ENCODE results near the gene RNPS1. TPM values are rescaled to one million over a fixed set of nuclear protein-coding genes. Genes with fewer than 3 reads are reported as not detected.
A peak's percentile ranks its signal among the peaks of the same experiment; 100 is the strongest.

The RNPS1 gene
- total RNA-seq, 3 donors from 2014 or later (not counting 1 experiment from before 2014, with no cell fraction given), result 269 to 284 (median 273) TPM

DNA sequence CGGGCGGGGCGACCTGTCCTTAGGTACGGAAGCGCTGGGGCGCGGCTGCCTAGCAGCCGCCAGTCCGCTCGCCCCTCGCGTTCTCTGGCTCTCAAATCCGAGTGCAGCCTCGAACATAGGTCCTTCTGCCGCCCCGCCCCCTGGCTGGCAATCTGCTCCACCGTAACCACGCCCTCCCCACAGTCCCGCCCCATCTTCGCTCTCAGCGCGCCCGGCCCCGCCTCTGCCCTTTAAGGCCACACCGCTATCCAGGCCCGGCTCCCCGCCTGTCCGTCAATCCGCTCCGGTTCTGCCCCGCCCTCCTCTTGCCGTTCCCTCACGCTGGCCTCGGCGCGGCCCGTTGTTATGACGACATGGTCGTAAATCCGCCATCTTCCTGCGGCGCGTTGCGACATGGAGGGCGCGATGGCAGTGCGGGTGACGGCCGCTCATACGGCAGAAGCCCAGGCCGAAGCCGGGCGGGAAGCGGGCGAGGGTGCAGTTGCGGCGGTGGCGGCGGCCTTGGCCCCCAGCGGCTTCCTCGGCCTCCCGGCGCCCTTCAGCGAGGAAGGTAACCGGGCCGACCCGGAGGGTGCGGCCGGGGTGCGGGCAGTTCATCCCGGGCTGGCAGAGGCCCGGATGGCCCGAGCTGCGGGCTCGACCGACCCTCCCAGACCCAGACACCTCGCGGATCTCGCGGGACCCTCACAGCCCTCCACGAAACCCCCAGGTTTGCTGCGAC, 44.5 kb downstream of the RNPS1 start, which contains the start of gene E4F1:
TSS of gene E4F1 (plus strand) at position 371 of the 721 bp plus-strand sequence. CDS start at position 394, 23 bp downstream.
- H3K27ac Mint-ChIP-seq, result peak within 1 kb of the TSS; percentile 63 to 88
- peak within 1 kb of the TSS; percentile 82 for H3K27ac ChIP-seq (ENCODE audit: low read length)
- TF ChIP-seq, protein P1, sequence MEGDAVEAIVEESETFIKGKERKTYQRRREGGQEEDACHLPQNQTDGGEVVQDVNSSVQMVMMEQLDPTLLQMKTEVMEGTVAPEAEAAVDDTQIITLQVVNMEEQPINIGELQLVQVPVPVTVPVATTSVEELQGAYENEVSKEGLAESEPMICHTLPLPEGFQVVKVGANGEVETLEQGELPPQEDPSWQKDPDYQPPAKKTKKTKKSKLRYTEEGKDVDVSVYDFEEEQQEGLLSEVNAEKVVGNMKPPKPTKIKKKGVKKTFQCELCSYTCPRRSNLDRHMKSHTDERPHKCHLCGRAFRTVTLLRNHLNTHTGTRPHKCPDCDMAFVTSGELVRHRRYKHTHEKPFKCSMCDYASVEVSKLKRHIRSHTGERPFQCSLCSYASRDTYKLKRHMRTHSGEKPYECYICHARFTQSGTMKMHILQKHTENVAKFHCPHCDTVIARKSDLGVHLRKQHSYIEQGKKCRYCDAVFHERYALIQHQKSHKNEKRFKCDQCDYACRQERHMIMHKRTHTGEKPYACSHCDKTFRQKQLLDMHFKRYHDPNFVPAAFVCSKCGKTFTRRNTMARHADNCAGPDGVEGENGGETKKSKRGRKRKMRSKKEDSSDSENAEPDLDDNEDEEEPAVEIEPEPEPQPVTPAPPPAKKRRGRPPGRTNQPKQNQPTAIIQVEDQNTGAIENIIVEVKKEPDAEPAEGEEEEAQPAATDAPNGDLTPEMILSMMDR (IDR thresholded peaks at IDR 0.05), result no peak
- no peaks in the 10 kb centered on the region for H3K27me3 ChIP-seq (ENCODE audit: control insufficient read depth, insufficient read depth, low read length)
- H3K9me3 Mint-ChIP-seq, result no peaks in the 10 kb centered on the region
- DNase-seq (peak; percentile 96 to 99), ATAC-seq (peak; percentile 97 to 100 (median 97))
- peaks cover 7% of the 10 kb centered on the region for H3K36me3 ChIP-seq (ENCODE audit: control insufficient read depth, insufficient read depth, low read length)
- no peaks in the 10 kb centered on the region for H3K36me3 Mint-ChIP-seq
- WGBS (ENCODE audit: insufficient coverage), result under 1% methylated on average over 82 of the region's 82 CpGs
- peaks cover 22% of the 10 kb centered on the region for H3K4me1 ChIP-seq (ENCODE audit: control insufficient read depth, insufficient read depth, low read length)
- peak within 1 kb of the TSS; percentile 97 for H3K4me3 ChIP-seq (ENCODE audit: low read length)
- H3K27me3 Mint-ChIP-seq (ENCODE audit: low read depth in 2 of 2), result no peaks in the 10 kb centered on the region
- H3K9me3 ChIP-seq (ENCODE audit: control insufficient read depth, insufficient read depth, low read length), result no peaks in the 10 kb centered on the region
- H3K4me3 Mint-ChIP-seq, result peak within 1 kb of the TSS; percentile 87
- intact Hi-C loops (cut with micrococcal nuclease), result loop anchor here (1.0 to 5.0 kb wide), 2 partner anchors 28 to 44 kb away; partner anchors contain the start of genes ECI1 and RNPS1
- H3K4me1 Mint-ChIP-seq, result peaks cover 0 to 24% of the 10 kb centered on the region in 2 donors

DNA sequence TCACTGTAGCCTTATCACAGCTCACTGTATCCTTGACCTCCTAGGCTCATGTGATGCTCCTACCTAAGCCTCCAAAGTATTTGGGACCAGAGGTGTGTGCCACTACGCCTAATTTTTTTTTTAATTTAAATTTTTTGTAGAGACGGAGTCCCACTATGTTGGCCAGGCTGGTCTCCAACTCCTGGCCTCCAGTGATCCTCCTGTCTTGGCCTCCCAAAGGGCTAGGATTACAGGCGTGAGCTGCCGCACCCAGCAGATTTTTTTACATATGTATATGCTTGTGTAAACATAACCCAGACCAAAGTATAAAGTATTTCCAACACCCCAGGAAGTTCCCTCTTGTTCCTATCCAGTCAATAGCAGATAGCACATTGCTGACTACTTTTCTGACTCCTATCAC, 51.6 kb downstream of the RNPS1 start:
- no peaks in the 10 kb centered on the region for H3K9me3 ChIP-seq (ENCODE audit: control insufficient read depth, insufficient read depth, low read length)
- no peaks in the 10 kb centered on the region for H3K36me3 Mint-ChIP-seq
- TF ChIP-seq, protein P1 (IDR thresholded peaks at IDR 0.05), result no peak
- no peaks in the 10 kb centered on the region for H3K9me3 Mint-ChIP-seq
- WGBS (ENCODE audit: insufficient coverage), result 94% methylated on average over 3 of the region's 4 CpGs
- peak overlapping the region; percentile 91 for H3K4me3 Mint-ChIP-seq
- no peak overlapping the region for H3K27ac ChIP-seq (ENCODE audit: low read length)
- H3K27me3 Mint-ChIP-seq (ENCODE audit: low read depth in 2 of 2), result no peaks in the 10 kb centered on the region
- H3K27ac Mint-ChIP-seq, result no peak overlapping the region
- peaks cover 5% of the 10 kb centered on the region for H3K36me3 ChIP-seq (ENCODE audit: control insufficient read depth, insufficient read depth, low read length)
- intact Hi-C loops (cut with micrococcal nuclease), result loop anchor here (10.0 kb wide), 1 partner anchor 62 kb away; the partner anchor contains the start of gene TRAF7
- H3K4me3 ChIP-seq (ENCODE audit: low read length), result no peak overlapping the region
- no peaks in the 10 kb centered on the region for H3K27me3 ChIP-seq (ENCODE audit: control insufficient read depth, insufficient read depth, low read length)
- peaks cover 0 to 16% of the 10 kb centered on the region in 2 donors for H3K4me1 Mint-ChIP-seq
- peaks cover 31% of the 10 kb centered on the region for H3K4me1 ChIP-seq (ENCODE audit: control insufficient read depth, insufficient read depth, low read length)
- no peak for ATAC-seq
- DNase-seq, result no peak

DNA sequence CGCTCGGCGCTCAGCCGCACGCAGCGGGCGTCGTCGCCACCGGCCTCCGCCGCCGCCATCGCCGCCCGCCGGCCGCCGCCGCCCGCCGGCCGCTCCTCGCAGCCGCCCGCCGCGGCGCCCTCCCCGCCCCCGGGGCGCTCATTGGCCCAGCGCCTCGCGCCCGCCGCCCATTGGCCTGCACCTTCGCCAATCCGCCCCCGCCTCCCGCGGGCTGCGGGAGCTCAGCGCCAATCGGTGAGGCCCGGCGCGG, 53.3 kb downstream of the RNPS1 start, which contains the start of gene PGP:
TSS of gene PGP (minus strand) at position 122 of the 250 bp plus-strand sequence. CDS start at position 59, 63 bp downstream.
- H3K4me1 ChIP-seq (ENCODE audit: control insufficient read depth, insufficient read depth, low read length), result peaks cover 31% of the 10 kb centered on the region
- WGBS (ENCODE audit: insufficient coverage), result under 1% methylated on average over 48 of the region's 48 CpGs
- peak within 1 kb of the TSS; percentile 53 for H3K4me3 ChIP-seq (ENCODE audit: low read length)
- Mint-ChIP-seq H3K36me3 (no peaks in the 10 kb centered on the region), H3K4me1 (peaks cover 0 to 16% of the 10 kb centered on the region in 2 donors), H3K27ac (peak within 1 kb of the TSS; percentile 71 to 87), H3K4me3 (peak within 1 kb of the TSS; percentile 91), H3K27me3 (ENCODE audit: low read depth in 2 of 2) (no peaks in the 10 kb centered on the region), H3K9me3 (no peaks in the 10 kb centered on the region)
- H3K9me3 ChIP-seq (ENCODE audit: control insufficient read depth, insufficient read depth, low read length), result no peaks in the 10 kb centered on the region
- DNase-seq (no peak), ATAC-seq (peak; percentile 94 to 97 (median 95))
- TF ChIP-seq, protein P1 (IDR thresholded peaks at IDR 0.05), result no peak
- H3K36me3 ChIP-seq (ENCODE audit: control insufficient read depth, insufficient read depth, low read length), result peaks cover 5% of the 10 kb centered on the region
- no peaks in the 10 kb centered on the region for H3K27me3 ChIP-seq (ENCODE audit: control insufficient read depth, insufficient read depth, low read length)
- intact Hi-C loops (cut with micrococcal nuclease), result loop anchor here (10.0 kb wide), 1 partner anchor 60 kb away; the partner anchor contains the start of gene TRAF7
- H3K27ac ChIP-seq (ENCODE audit: low read length), result peak within 1 kb of the TSS; percentile 58

Data from natural killer cell (primary cell).